HepG2 (cell line): ENCODE measurements around the gene CEBPB. TPM values are rescaled to one million over a fixed set of nuclear protein-coding genes. Genes with fewer than 3 reads are reported as not detected.

Experiments
- ATAC-seq: fragments of 200-7000 bp; cut with Tn5 transposase; 3 replicates; pipeline ENCODE4 v1.9.1; 2020; ENCODE audit warnings: mild to moderate bottlenecking, moderate library complexity
- BruUV-seq: library from RNA; stranded (reverse); fragments of 400-500 nt; replicated peaks from 2 replicates; lab custom pipeline; 2021; lab: Mats Ljungman, UMichigan
- CTCF ChIA-PET: fragments of 300-600 bp; formaldehyde crosslinking; extraction: SDS; loops from one replicate; lab custom pipeline; 2021; ENCODE audit warnings: low total read pairs, inconsistent platforms, low intra/inter-chr PET ratio; lab: Yijun Ruan, JAX
- POLR2A ChIA-PET: fragments of 350-600 bp; sonication (Branson Sonifier 250); formaldehyde crosslinking; loops from one replicate; lab custom pipeline; 2020; ENCODE audit warnings: antibody characterized with exemption, inconsistent platforms; lab: Yijun Ruan, JAX
- DNase-seq: peaks from one replicate; pipeline ENCODE4 v3.0.0-alpha.2; 2015; ENCODE audit warnings: low spot score
- FAIRE-seq: peaks from 3 replicates; lab custom pipeline; 2011; peaks lifted over from hg19 to GRCh38; lab: Jason Lieb, UNC
- H2AFZ ChIP-seq: one replicate; pipeline ENCODE4 v1.6.1; 2011; ENCODE audit warnings: low read length, inconsistent platforms
- H3K27ac ChIP-seq: fragments of 300-600 bp; 3 replicates; pipeline ENCODE4 v1.8.0; 2011; ENCODE audit warnings: mixed run types, mild to moderate bottlenecking, mixed read lengths, low read length, inconsistent platforms; ENCODE audit not compliant: insufficient read depth; ENCODE audit errors: extremely low read length
- H3K27me3 ChIP-seq, 2 experiments: fragments of 200-600 bp in 1 of 2; 2 replicates in 1 of 2; 3 replicates in 1 of 2; pipeline versions ENCODE4 v1.6.0 to v1.8.0; 2011; ENCODE audit warnings: low read length in 2 of 2, mild to moderate bottlenecking in 2 of 2, moderate library complexity in 2 of 2, inconsistent platforms in 1 of 2; ENCODE audit not compliant: insufficient read depth in 2 of 2, control insufficient read depth in 1 of 2
- H3K36me3 ChIP-seq, 2 experiments: fragments of 200-600 bp in 1 of 2; replicated peaks in 1 of 2; 2 replicates in 1 of 2; 3 replicates in 1 of 2; pipeline versions ENCODE4 v1.5.1 to v1.8.0; 2011; ENCODE audit warnings: low read length in 2 of 2, inconsistent platforms in 1 of 2; ENCODE audit not compliant: insufficient read depth in 2 of 2, control insufficient read depth in 1 of 2
- H3K4me1 ChIP-seq: 2 replicates; pipeline ENCODE4 v1.5.1; 2012; ENCODE audit warnings: low read length, inconsistent platforms; ENCODE audit not compliant: insufficient read depth
- H3K4me2 ChIP-seq: 2 replicates; pipeline ENCODE4 v1.6.0; 2011; ENCODE audit warnings: low read depth, low read length, inconsistent platforms
- H3K4me3 ChIP-seq, 3 experiments: fragments of 200-600 bp in 1 of 3; sonication (generic), shearing (Covaris generic) in 1 of 3; replicated peaks in 1 of 3; 2 replicates each; pipeline ENCODE4 v1.5.1; 2011 to 2016; ENCODE audit warnings: low read length in 3 of 3, inconsistent platforms in 2 of 3, low read depth in 2 of 3, mild to moderate bottlenecking in 2 of 3, control low read depth in 1 of 3, mixed read lengths in 1 of 3; ENCODE audit not compliant: insufficient read depth in 1 of 3
- H3K79me2 ChIP-seq: one replicate; pipeline ENCODE4 v1.6.1; 2011; ENCODE audit warnings: low read length, inconsistent platforms; ENCODE audit not compliant: insufficient read depth
- H3K9ac ChIP-seq: 2 replicates; pipeline ENCODE4 v1.6.0; 2011; ENCODE audit warnings: mild to moderate bottlenecking, low read depth, low read length, inconsistent platforms; ENCODE audit not compliant: insufficient read depth
- H3K9me3 ChIP-seq: 2 replicates; pipeline ENCODE4 v1.5.1; 2012; ENCODE audit warnings: mild to moderate bottlenecking, low read length
- H4K20me1 ChIP-seq: 2 replicates; pipeline ENCODE4 v1.6.0; 2011; ENCODE audit warnings: inconsistent platforms, mild to moderate bottlenecking, low read length, moderate library complexity; ENCODE audit not compliant: insufficient read depth
- ADNP ChIP-seq: sonication (generic); formaldehyde crosslinking; IDR thresholded peaks from 2 replicates; pipeline ENCODE4 v1.4.0; 2020; ENCODE audit warnings: missing genetic modification reagents
- HES4 ChIP-seq: sonication (generic); formaldehyde crosslinking; IDR thresholded peaks from 2 replicates; pipeline ENCODE4 v1.9.0; 2021; ENCODE audit warnings: mild to moderate bottlenecking, missing genetic modification reagents, borderline replicate concordance
- KDM1A ChIP-seq: IDR thresholded peaks from 2 replicates; pipeline ENCODE4 v1.6.1; 2016; ENCODE audit warnings: missing compliant biosample characterization
- KMT2A ChIP-seq: sonication (generic); formaldehyde crosslinking; IDR thresholded peaks from 2 replicates; pipeline ENCODE4 v1.4.0; 2020; ENCODE audit warnings: missing genetic modification reagents
- PAF1 ChIP-seq: IDR thresholded peaks from 2 replicates; pipeline ENCODE4 v1.6.1; 2016; ENCODE audit warnings: missing genetic modification reagents, missing compliant biosample characterization
- SMAD1 ChIP-seq: sonication (generic); formaldehyde crosslinking; IDR thresholded peaks from 2 replicates; pipeline ENCODE4 v1.4.0; 2020; ENCODE audit warnings: missing genetic modification reagents, low read depth, mild to moderate bottlenecking, borderline replicate concordance
- ZFP1 ChIP-seq: IDR thresholded peaks from 2 replicates; pipeline ENCODE4 v1.6.1; 2016
- ZMYM3 ChIP-seq: sonication (generic); formaldehyde crosslinking; IDR thresholded peaks from 2 replicates; pipeline ENCODE4 v1.5.1; 2020; ENCODE audit warnings: mild to moderate bottlenecking, missing genetic modification reagents
- ZNF33A ChIP-seq: sonication (generic); formaldehyde crosslinking; IDR thresholded peaks from 2 replicates; pipeline ENCODE4 v1.5.1; 2020; ENCODE audit warnings: missing genetic modification reagents, mild to moderate bottlenecking, moderate library complexity, borderline replicate concordance
- ZNF446 ChIP-seq: sonication (generic); formaldehyde crosslinking; IDR thresholded peaks from 2 replicates; pipeline ENCODE4 v1.5.0; 2020; ENCODE audit warnings: mild to moderate bottlenecking, missing genetic modification reagents
- ZNF484 ChIP-seq: sonication (generic); formaldehyde crosslinking; IDR thresholded peaks from 2 replicates; pipeline ENCODE4 v1.5.1; 2020; ENCODE audit warnings: mild to moderate bottlenecking, low read depth, missing genetic modification reagents, borderline replicate concordance
- ZNF629 ChIP-seq: sonication (generic); formaldehyde crosslinking; conservative IDR thresholded peaks from 2 replicates; pipeline ENCODE4 v1.5.0; 2020; ENCODE audit warnings: missing genetic modification reagents
- WGBS: methylation state at CpG from one replicate; pipeline ENCODE4 v1.1.6; 2017; ENCODE audit warnings: low lambda C conversion rate; 5-methylcytosine and 5-hydroxymethylcytosine counted together
- in situ Hi-C: cut with HindIII; loops from 2 replicates; pipeline ENCODE4 v1.10.0; 2017; ENCODE audit warnings: low pct_unique_long_range_greater_than_20kb; ENCODE audit not compliant: extremely low pct_ligation_motif_present
- intact Hi-C: fragments of 100-400 bp; cut with micrococcal nuclease; formaldehyde crosslinking; loops from one replicate; pipeline ENCODE4 v1.10.0; 2022; ENCODE audit not compliant: unreplicated experiment
- polyA plus RNA-seq, 8 experiments: library from polyadenylated mRNA; depleted of rRNA in 3 of 8; stranded (reverse) in 7 of 8; unstranded in 1 of 8; fragments of >200 nt; fragmentation: Illumina TruSeq in 4 of 8; extraction: Trizol in 4 of 8; gene quantifications; 2 replicates each; pipeline versions ENCODE4 v1.2.1 to v1.2.3, GENCODE V29; 2011 to 2016; ENCODE audit warnings: low read depth in 4 of 8, missing spikeins in 1 of 8, mixed read lengths in 1 of 8; ENCODE audit not compliant: insufficient read depth in 1 of 8
- total RNA-seq, 5 experiments: library from RNA; depleted of rRNA; stranded (reverse); fragments of >200 nt; fragmentation: Illumina TruSeq; extraction: Trizol; gene quantifications; 2 replicates each; pipeline ENCODE4 v1.2.3, GENCODE V29; 2016; ENCODE audit warnings: low read depth in 1 of 5
- TF ChIP-seq, protein P1 (sequence below): sonication (generic); formaldehyde crosslinking; IDR thresholded peaks from 2 replicates; pipeline ENCODE4 v1.4.0; 2020; ENCODE audit warnings: mild to moderate bottlenecking, missing genetic modification reagents
- TF ChIP-seq, protein P2 (sequence below): sonication (generic); formaldehyde crosslinking; IDR thresholded peaks from 2 replicates; pipeline ENCODE4 v1.5.0; 2020; ENCODE audit warnings: missing genetic modification reagents

Gene CEBPB
- total and polyA plus RNA-seq, 2 of the 13 experiments (the other 11 are each of a cell fraction or from before 2014, with no cell fraction given), result 18.5 to 28.2 TPM

DNA sequence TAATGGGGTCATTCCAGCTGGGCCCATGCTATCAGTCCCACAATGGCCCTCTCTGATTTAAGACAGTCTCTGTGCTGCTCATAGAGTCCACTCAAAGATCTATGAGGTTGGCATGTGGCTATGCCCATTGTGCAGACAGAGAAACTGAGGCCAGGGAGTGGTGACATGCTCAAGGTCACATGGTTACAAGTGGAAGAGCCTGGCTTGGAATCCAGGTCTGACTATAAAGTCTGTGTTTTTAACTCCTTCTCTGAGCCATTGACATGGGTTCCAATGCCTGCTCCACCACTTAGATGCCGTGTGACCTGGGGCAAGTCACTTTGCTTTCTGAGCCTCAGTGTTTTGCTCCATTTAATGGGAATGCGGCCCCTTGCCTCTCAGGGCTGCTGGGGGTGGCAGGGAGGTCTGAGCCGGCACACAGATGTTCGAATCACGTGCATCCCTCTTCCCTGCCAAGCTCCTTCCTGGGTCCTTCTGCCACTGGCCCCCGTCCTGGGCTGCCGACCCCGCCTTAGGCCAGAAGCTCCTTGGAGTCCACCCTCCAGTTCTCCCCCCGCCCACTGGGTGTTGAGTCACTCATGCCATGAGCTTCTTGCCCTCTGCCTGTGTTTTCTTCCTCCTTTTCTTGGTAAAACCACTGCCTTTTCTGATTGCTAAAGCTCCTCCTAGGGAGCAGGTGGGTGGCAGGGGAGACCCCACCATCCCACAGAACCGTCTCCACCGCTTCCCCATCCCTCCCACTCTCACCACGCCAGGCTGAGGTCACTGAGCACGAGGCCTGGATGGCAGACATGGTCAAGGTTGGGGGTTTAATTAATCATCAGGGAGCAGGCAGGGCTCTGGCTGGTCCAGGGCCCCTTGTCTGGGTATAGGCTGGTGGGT, 35.7 kb downstream of the CEBPB start:
- no peak overlapping the region for H2AFZ ChIP-seq
- no peaks in the 10 kb centered on the region for H3K9me3 ChIP-seq
- BruUV-seq, result no TSS peak
- FAIRE-seq (no peak), ATAC-seq (no peak), DNase-seq (no peak)
- H3K9ac ChIP-seq, result no peak overlapping the region
- in situ Hi-C loops, result no loop called here
- no peak overlapping the region for H3K4me2 ChIP-seq
- CTCF ChIA-PET, result no interaction called here
- intact Hi-C loops, result no loop called here
- peaks cover 42% of the 10 kb centered on the region for H3K4me1 ChIP-seq
- no peaks in the 10 kb centered on the region for H4K20me1 ChIP-seq
- H3K27me3 ChIP-seq, result peaks cover 9 to 44% of the 10 kb centered on the region in 2 experiments; a peak in 3 of 5 replicates
- H3K79me2 ChIP-seq, result no peaks in the 10 kb centered on the region
- POLR2A ChIA-PET, result no interaction called here
- 52% methylated on average over 13 of the region's 13 CpGs for WGBS
- no peaks in the 10 kb centered on the region for H3K36me3 ChIP-seq
- no peak overlapping the region for H3K4me3 ChIP-seq
- H3K27ac ChIP-seq, result no peak overlapping the region
- TF ChIP-seq ZFP1 (CRISPR knock-in tag), result no peak
- TF ChIP-seq HES4 (CRISPR knock-in tag), result 0 out of 2 replicates have a peak, but pooled peaks have one; percentile 33
- no peak for TF ChIP-seq ZNF33A (CRISPR knock-in tag)
- TF ChIP-seq KDM1A (CRISPR knock-in tag), result peak; percentile 61; the same call in 1 of the 2 replicates
- TF ChIP-seq ADNP (CRISPR knock-in tag), result 0 out of 2 replicates have a peak, but pooled peaks have one; percentile 56
- TF ChIP-seq ZNF446, result peak; percentile 60; the same call in 1 of the 2 replicates
- no peak for TF ChIP-seq PAF1 (CRISPR knock-in tag)
- TF ChIP-seq, protein P1, sequence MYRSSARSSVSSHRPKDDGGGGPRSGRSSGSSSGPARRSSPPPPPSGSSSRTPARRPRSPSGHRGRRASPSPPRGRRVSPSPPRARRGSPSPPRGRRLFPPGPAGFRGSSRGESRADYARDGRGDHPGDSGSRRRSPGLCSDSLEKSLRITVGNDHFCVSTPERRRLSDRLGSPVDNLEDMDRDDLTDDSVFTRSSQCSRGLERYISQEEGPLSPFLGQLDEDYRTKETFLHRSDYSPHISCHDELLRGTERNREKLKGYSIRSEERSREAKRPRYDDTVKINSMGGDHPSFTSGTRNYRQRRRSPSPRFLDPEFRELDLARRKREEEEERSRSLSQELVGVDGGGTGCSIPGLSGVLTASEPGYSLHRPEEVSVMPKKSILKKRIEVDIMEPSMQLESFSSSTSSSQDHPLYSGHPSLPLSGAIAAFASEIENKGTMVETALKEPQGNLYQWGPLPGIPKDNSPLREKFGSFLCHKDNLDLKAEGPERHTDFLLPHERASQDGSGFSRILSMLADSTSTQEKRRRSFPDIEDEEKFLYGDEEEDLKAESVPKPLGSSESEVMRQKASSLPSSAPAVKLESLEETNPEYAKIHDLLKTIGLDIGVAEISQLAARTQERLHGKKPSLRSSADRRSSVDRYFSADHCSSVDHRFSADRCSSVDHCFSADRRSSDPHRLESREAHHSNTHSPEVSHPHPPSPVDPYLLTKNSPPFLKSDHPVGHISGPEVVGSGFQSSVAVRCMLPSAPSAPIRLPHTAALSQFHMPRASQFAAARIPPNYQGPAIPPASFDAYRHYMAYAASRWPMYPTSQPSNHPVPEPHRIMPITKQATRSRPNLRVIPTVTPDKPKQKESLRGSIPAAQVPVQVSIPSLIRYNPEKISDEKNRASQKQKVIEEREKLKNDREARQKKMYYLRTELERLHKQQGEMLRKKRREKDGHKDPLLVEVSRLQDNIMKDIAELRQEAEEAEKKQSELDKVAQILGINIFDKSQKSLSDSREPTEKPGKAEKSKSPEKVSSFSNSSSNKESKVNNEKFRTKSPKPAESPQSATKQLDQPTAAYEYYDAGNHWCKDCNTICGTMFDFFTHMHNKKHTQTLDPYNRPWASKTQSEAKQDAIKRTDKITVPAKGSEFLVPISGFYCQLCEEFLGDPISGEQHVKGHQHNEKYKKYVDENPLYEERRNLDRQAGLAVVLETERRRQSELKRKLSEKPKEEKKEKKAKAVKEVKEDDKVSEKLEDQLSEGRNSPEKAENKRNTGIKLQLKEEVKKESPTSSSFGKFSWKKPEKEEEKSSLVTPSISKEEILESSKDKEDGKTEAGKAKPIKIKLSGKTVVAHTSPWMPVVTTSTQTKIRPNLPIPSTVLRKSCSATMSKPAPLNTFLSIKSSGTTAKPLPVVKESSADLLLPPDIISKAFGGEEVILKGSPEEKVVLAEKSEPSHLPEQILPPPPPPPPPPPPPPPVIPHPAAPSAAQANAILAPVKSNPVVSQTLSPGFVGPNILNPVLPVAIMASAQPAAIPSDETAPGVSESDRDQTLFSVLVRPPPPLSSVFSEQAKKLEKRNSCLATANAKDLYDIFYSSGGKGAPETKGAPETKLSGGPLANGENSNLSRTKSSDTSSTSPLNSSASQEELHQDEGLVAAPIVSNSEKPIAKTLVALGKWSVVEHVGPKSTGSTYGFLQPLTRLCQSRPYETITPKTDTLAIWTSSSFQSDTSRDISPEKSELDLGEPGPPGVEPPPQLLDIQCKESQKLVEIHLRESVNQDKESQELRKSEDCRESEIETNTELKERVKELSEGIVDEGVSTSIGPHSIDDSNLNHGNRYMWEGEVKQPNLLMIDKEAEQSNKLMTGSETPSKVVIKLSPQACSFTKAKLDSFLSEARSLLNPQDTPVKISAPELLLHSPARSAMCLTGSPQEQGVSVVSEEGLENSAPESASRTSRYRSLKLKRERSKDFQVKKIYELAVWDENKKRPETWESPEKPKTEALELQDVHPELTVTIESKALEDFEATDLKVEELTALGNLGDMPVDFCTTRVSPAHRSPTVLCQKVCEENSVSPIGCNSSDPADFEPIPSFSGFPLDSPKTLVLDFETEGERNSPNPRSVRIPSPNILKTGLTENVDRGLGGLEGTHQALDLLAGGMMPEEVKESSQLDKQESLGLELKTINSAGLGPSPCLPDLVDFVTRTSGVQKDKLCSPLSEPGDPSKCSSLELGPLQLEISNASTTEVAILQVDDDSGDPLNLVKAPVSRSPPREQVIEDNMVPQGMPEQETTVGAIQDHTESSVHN (CRISPR knock-in tag), result no peak
- TF ChIP-seq KMT2A, result no peak
- TF ChIP-seq, protein P2, sequence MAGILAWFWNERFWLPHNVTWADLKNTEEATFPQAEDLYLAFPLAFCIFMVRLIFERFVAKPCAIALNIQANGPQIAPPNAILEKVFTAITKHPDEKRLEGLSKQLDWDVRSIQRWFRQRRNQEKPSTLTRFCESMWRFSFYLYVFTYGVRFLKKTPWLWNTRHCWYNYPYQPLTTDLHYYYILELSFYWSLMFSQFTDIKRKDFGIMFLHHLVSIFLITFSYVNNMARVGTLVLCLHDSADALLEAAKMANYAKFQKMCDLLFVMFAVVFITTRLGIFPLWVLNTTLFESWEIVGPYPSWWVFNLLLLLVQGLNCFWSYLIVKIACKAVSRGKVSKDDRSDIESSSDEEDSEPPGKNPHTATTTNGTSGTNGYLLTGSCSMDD (CRISPR knock-in tag), result 0 out of 2 replicates have a peak, but pooled peaks have one; percentile 57
- no peak for TF ChIP-seq SMAD1 (CRISPR knock-in tag)
- no peak for TF ChIP-seq ZNF484 (CRISPR knock-in tag)
- peak; percentile 40; the same call in 1 of the 2 replicates for TF ChIP-seq ZMYM3 (CRISPR knock-in tag)
- peak; percentile 85 for TF ChIP-seq ZNF629 (CRISPR knock-in tag)
